ENCODE results near the gene FBXO3. TPM values are rescaled to one million over a fixed set of nuclear protein-coding genes. Genes with fewer than 3 reads are reported as not detected.

FBXO3 gene
- total RNA-seq, 1 experiment from 2014 or later: 29.6 TPM

DNA sequence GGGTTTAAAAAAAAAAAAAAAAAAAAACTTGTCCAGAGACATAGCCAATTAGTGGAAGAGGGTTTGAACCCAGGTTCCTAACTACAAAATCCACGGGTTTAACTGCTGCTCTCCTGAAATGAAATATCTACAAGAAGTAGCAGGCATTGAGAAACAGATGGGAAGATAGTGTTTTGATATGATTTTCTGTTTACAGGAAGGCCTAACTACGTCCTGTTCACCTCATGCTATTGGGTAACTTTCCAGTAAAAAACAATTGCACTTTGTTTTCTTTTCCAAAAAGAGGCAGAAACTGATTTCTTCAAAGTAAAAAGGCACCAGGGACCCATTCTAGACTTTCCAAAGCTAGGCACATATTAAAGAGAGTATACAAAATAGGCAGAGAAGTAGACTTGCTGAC, 67.8 kb downstream of the FBXO3 start:
- CTCF ChIA-PET: no interaction called here
- Histone ChIP-seq H3K36me3 (ENCODE audit: control insufficient read depth, insufficient read depth, low read length) (no peaks in the 10 kb centered on the region), H3K4me3 (ENCODE audit: low read depth, low read length) (no peak overlapping the region), H3K4me1 (peaks cover 5% of the 10 kb centered on the region; the same call in 1 of the 2 replicates), H3K27me3 (replicated peaks; ENCODE audit: control insufficient read depth, insufficient read depth, low read length) (no peaks in the 10 kb centered on the region), H3K9me3 (no peaks in the 10 kb centered on the region)
- POLR2A ChIA-PET: interaction anchor here (0.6 kb wide), 1 partner anchor 30 kb away, joined by 7 read pairs; the partner anchor contains the start of gene CD59
- intact Hi-C loops (cut with micrococcal nuclease; ENCODE audit: unreplicated experiment): no loop called here
- H3K27ac Mint-ChIP-seq (ENCODE audit: unreplicated experiment): no peak overlapping the region
- no peaks in the 10 kb centered on the region for H3K9me3 Mint-ChIP-seq (ENCODE audit: unreplicated experiment)
- H3K27me3 Mint-ChIP-seq (ENCODE audit: insufficient read depth, unreplicated experiment): no peaks in the 10 kb centered on the region
- TF ChIP-seq, protein P1, sequence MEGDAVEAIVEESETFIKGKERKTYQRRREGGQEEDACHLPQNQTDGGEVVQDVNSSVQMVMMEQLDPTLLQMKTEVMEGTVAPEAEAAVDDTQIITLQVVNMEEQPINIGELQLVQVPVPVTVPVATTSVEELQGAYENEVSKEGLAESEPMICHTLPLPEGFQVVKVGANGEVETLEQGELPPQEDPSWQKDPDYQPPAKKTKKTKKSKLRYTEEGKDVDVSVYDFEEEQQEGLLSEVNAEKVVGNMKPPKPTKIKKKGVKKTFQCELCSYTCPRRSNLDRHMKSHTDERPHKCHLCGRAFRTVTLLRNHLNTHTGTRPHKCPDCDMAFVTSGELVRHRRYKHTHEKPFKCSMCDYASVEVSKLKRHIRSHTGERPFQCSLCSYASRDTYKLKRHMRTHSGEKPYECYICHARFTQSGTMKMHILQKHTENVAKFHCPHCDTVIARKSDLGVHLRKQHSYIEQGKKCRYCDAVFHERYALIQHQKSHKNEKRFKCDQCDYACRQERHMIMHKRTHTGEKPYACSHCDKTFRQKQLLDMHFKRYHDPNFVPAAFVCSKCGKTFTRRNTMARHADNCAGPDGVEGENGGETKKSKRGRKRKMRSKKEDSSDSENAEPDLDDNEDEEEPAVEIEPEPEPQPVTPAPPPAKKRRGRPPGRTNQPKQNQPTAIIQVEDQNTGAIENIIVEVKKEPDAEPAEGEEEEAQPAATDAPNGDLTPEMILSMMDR (IDR thresholded peaks at IDR 0.05; ENCODE audit: insufficient read depth in 1 of 2, low read depth in 1 of 2, low read length in 1 of 2, severe bottlenecking in 1 of 2, unreplicated experiment in 1 of 2): no peak
- no TSS peak for BruUV-seq (replicated peaks)
- H3K4me1 Mint-ChIP-seq (ENCODE audit: low read depth, unreplicated experiment): peaks cover 3% of the 10 kb centered on the region
- no peak for DNase-seq
- H3K36me3 Mint-ChIP-seq (ENCODE audit: insufficient read depth, unreplicated experiment): peaks cover 21% of the 10 kb centered on the region
- H3K4me3 Mint-ChIP-seq (ENCODE audit: unreplicated experiment): no peak overlapping the region

- Histone ChIP-seq H3K36me3 (ENCODE audit: control insufficient read depth, insufficient read depth, low read length) (no peaks in the 10 kb centered on the region), H3K27me3 (replicated peaks; ENCODE audit: control insufficient read depth, insufficient read depth, low read length) (no peaks in the 10 kb centered on the region), H3K4me3 (ENCODE audit: low read depth, low read length) (no peak overlapping the region), H3K4me1 (peaks cover 17% of the 10 kb centered on the region), H3K9me3 (no peaks in the 10 kb centered on the region)
- H3K36me3 Mint-ChIP-seq (ENCODE audit: insufficient read depth, unreplicated experiment): peaks cover 21% of the 10 kb centered on the region
- ChIA-PET POLR2A (no interaction called here), CTCF (interaction anchor here (0.5 to 1.5 kb wide), 2 partner anchors 38 to 115 kb away, joined by 3 to 5 read pairs; no protein-coding TSS in a partner anchor)
- no peaks in the 10 kb centered on the region for H3K27me3 Mint-ChIP-seq (ENCODE audit: insufficient read depth, unreplicated experiment)
- H3K4me1 Mint-ChIP-seq (ENCODE audit: low read depth, unreplicated experiment): peaks cover 12% of the 10 kb centered on the region
- no peak overlapping the region for H3K27ac Mint-ChIP-seq (ENCODE audit: unreplicated experiment)
- H3K4me3 Mint-ChIP-seq (ENCODE audit: unreplicated experiment): no peak overlapping the region
- intact Hi-C loops (cut with micrococcal nuclease; ENCODE audit: unreplicated experiment): loop anchor here (5.0 kb wide), 1 partner anchor 33 kb away; the partner anchor contains the start of gene CD59
- DNase-seq: no peak
- TF ChIP-seq, protein P1 (IDR thresholded peaks at IDR 0.05; ENCODE audit: insufficient read depth in 1 of 2, low read depth in 1 of 2, low read length in 1 of 2, severe bottlenecking in 1 of 2, unreplicated experiment in 1 of 2): no peak
- no TSS peak for BruUV-seq (replicated peaks)
- no peaks in the 10 kb centered on the region for H3K9me3 Mint-ChIP-seq (ENCODE audit: unreplicated experiment)
Observed at GRCh38 chr11:33704240-33705002, 69.9 kb downstream of the FBXO3 start.

- Mint-ChIP-seq H3K36me3 (ENCODE audit: insufficient read depth, unreplicated experiment) (peaks cover 18% of the 10 kb centered on the region), H3K9me3 (ENCODE audit: unreplicated experiment) (no peaks in the 10 kb centered on the region), H3K27me3 (ENCODE audit: insufficient read depth, unreplicated experiment) (no peaks in the 10 kb centered on the region), H3K4me1 (ENCODE audit: low read depth, unreplicated experiment) (peaks cover 12% of the 10 kb centered on the region), H3K27ac (ENCODE audit: unreplicated experiment) (no peak overlapping the region), H3K4me3 (ENCODE audit: unreplicated experiment) (no peak overlapping the region)
- H3K4me1 ChIP-seq: peaks cover 18% of the 10 kb centered on the region
- H3K4me3 ChIP-seq (ENCODE audit: low read depth, low read length): no peak overlapping the region
- H3K27me3 ChIP-seq (replicated peaks; ENCODE audit: control insufficient read depth, insufficient read depth, low read length): no peaks in the 10 kb centered on the region
- POLR2A ChIA-PET: no interaction called here
- no peaks in the 10 kb centered on the region for H3K36me3 ChIP-seq (ENCODE audit: control insufficient read depth, insufficient read depth, low read length)
- intact Hi-C loops (cut with micrococcal nuclease; ENCODE audit: unreplicated experiment): loop anchor here (5.0 kb wide), 1 partner anchor 34 kb away; the partner anchor contains the start of gene CD59
- TF ChIP-seq, protein P1 (IDR thresholded peaks at IDR 0.05; ENCODE audit: insufficient read depth in 1 of 2, low read depth in 1 of 2, low read length in 1 of 2, severe bottlenecking in 1 of 2, unreplicated experiment in 1 of 2): no peak
- CTCF ChIA-PET: no interaction called here
- BruUV-seq (replicated peaks): no TSS peak
- DNase-seq: no peak
- no peaks in the 10 kb centered on the region for H3K9me3 ChIP-seq
Observed at GRCh38 chr11:33703788-33704187, 70.5 kb downstream of the FBXO3 start.
